Measurements from ENCODE around the gene RPN1.
"Not testable (repeated sequence)": the region's sequence is repeated elsewhere in the genome, so short reads cannot be mapped to it uniquely, and the experiment has no call there.

The RPN1 gene

DNA sequence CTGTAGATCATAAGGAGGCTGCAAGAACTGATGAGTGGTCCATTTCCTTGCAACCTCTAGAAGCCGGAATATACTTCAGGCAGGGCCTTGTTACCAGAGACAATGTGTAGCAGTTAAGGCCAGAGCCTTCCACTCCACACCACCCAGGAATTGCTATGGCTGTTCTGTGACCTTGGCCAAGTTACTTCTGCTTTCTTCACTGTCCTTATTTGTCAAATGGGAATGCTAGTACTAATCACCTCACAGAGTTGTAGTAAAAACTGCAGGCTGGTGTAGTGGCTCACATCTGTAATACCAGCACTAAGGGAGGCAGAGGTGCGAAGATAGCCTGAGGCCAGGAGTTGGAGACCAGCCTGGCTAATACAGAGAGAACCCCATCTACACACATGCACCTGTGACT is 28.7 kb upstream of the RPN1 start:
- Histone ChIP-seq H3K4me1 (ENCODE audit: control insufficient read depth, insufficient read depth, low read length) (no peaks in the 10 kb centered on the region), H3K9me3 (ENCODE audit: control insufficient read depth, low read length) (no peaks in the 10 kb centered on the region), H3K36me3 (ENCODE audit: control insufficient read depth, insufficient read depth, low read length, severe bottlenecking) (no peaks in the 10 kb centered on the region), H3K9ac (ENCODE audit: low read length) (no peak overlapping the region), H3K4me3 (ENCODE audit: low read length) (no peak overlapping the region), H3K27me3 (replicated peaks; ENCODE audit: control insufficient read depth, insufficient read depth, low read length) (no peaks in the 10 kb centered on the region)
- DNase-seq (ENCODE audit: low read depth) = no peak

GRCh38 chr3:128675802-128676201 is 25.2 kb upstream of the RPN1 start:
- DNase-seq (ENCODE audit: low read depth); H3K4me1 ChIP-seq (ENCODE audit: control insufficient read depth, insufficient read depth, low read length); H3K4me3 ChIP-seq (ENCODE audit: low read length); H3K36me3 ChIP-seq (ENCODE audit: control insufficient read depth, insufficient read depth, low read length, severe bottlenecking); H3K27me3 ChIP-seq (replicated peaks; ENCODE audit: control insufficient read depth, insufficient read depth, low read length); H3K9ac ChIP-seq (ENCODE audit: low read length); H3K9me3 ChIP-seq (ENCODE audit: control insufficient read depth, low read length): not testable (repeated sequence)

GRCh38 chr3:128674161-128674784 is 23.7 kb upstream of the RPN1 start:
- H3K9ac ChIP-seq (ENCODE audit: low read length) = no peak overlapping the region
- H3K4me1 ChIP-seq (ENCODE audit: control insufficient read depth, insufficient read depth, low read length) = no peaks in the 10 kb centered on the region
- H3K4me3 ChIP-seq (ENCODE audit: low read length) = no peak overlapping the region
- H3K9me3 ChIP-seq (ENCODE audit: control insufficient read depth, low read length) = no peaks in the 10 kb centered on the region
- no peaks in the 10 kb centered on the region for H3K27me3 ChIP-seq (replicated peaks; ENCODE audit: control insufficient read depth, insufficient read depth, low read length)
- no peak for DNase-seq (ENCODE audit: low read depth)
- H3K36me3 ChIP-seq (ENCODE audit: control insufficient read depth, insufficient read depth, low read length, severe bottlenecking) = no peaks in the 10 kb centered on the region

DNA sequence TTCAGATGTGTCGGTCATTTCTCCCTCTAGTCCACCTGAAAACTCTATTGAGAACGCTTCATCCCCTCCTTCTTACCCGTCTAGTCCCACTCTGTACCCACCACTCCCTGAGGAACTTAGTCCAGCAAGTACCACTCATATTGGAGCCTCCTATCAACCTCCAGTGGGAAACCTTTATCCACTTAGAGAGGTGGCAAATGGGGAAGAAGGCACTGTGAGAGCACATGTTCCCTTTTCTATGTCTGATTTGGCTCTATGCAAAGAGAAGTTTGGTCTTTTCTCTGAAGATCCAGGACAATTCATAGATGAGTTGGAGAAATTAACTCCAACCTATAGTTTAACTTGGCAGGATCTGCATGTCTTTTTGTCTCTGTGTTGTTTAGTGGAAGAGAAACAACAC is 17.0 kb upstream of the RPN1 start:
- Histone ChIP-seq H3K9me3 (ENCODE audit: control insufficient read depth, low read length) (no peaks in the 10 kb centered on the region), H3K4me3 (ENCODE audit: low read length) (no peak overlapping the region), H3K36me3 (ENCODE audit: control insufficient read depth, insufficient read depth, low read length, severe bottlenecking) (no peaks in the 10 kb centered on the region), H3K4me1 (ENCODE audit: control insufficient read depth, insufficient read depth, low read length) (no peaks in the 10 kb centered on the region), H3K27me3 (replicated peaks; ENCODE audit: control insufficient read depth, insufficient read depth, low read length) (peaks cover 5% of the 10 kb centered on the region), H3K9ac (ENCODE audit: low read length) (no peak overlapping the region)
- no peak for DNase-seq (ENCODE audit: low read depth)

DNA sequence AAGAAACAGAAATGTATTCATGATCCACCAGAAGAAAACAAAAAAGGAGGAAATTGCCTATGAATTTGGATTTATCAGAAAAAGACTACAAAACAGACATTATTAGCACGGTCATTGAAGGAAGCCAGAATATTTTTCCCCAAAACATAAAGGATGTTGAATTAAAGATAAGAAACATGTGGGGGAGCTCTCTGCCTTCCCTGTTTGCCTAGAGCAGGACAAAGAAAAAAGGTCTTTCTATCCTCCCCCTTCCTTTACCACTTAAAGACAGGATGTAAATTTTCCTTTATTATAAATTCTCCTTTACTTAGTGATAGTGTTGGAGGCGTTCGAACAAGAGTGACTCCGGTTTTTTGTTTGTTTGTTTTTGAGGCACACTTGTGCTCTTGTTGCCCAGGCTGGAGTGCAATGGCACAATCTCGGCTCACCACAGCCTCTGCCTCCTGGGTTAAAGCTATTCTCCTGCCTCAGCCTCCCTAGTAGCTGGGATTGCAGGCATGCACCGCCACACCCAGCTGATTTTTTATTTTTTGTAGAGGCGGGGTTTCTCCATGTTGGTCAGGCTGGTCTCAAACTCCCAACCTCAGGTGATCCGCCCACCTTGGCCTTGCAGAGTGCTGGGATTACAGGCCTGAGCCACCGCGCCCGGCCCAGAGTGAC is 14.9 kb upstream of the RPN1 start:
- Histone ChIP-seq H3K4me3 (ENCODE audit: low read length) (no peak overlapping the region), H3K36me3 (ENCODE audit: control insufficient read depth, insufficient read depth, low read length, severe bottlenecking) (no peaks in the 10 kb centered on the region), H3K27me3 (replicated peaks; ENCODE audit: control insufficient read depth, insufficient read depth, low read length) (peaks cover 5% of the 10 kb centered on the region), H3K4me1 (ENCODE audit: control insufficient read depth, insufficient read depth, low read length) (no peaks in the 10 kb centered on the region), H3K9me3 (ENCODE audit: control insufficient read depth, low read length) (peaks cover 4% of the 10 kb centered on the region), H3K9ac (ENCODE audit: low read length) (no peak overlapping the region)
- DNase-seq (ENCODE audit: low read depth) = no peak

GRCh38 chr3:128663151-128663550 is 12.5 kb upstream of the RPN1 start:
- H3K36me3 ChIP-seq (ENCODE audit: control insufficient read depth, insufficient read depth, low read length, severe bottlenecking) = no peaks in the 10 kb centered on the region
- H3K9me3 ChIP-seq (ENCODE audit: control insufficient read depth, low read length) = peaks cover 4% of the 10 kb centered on the region
- H3K4me1 ChIP-seq (ENCODE audit: control insufficient read depth, insufficient read depth, low read length) = no peaks in the 10 kb centered on the region
- no peak overlapping the region for H3K4me3 ChIP-seq (ENCODE audit: low read length)
- DNase-seq (ENCODE audit: low read depth) = no peak
- no peak overlapping the region for H3K9ac ChIP-seq (ENCODE audit: low read length)
- peaks cover 4% of the 10 kb centered on the region for H3K27me3 ChIP-seq (replicated peaks; ENCODE audit: control insufficient read depth, insufficient read depth, low read length)

GRCh38 chr3:128655531-128655930 is 4.9 kb upstream of the RPN1 start:
- Histone ChIP-seq H3K4me1 (ENCODE audit: control insufficient read depth, insufficient read depth, low read length) (no peaks in the 10 kb centered on the region), H3K9ac (ENCODE audit: low read length) (no peak overlapping the region), H3K4me3 (ENCODE audit: low read length) (no peak overlapping the region), H3K9me3 (ENCODE audit: control insufficient read depth, low read length) (no peaks in the 10 kb centered on the region), H3K36me3 (ENCODE audit: control insufficient read depth, insufficient read depth, low read length, severe bottlenecking) (no peaks in the 10 kb centered on the region), H3K27me3 (replicated peaks; ENCODE audit: control insufficient read depth, insufficient read depth, low read length) (no peaks in the 10 kb centered on the region)
- no peak for DNase-seq (ENCODE audit: low read depth)

GRCh38 chr3:128653993-128654805 is 3.6 kb upstream of the RPN1 start:
- H3K36me3 ChIP-seq (ENCODE audit: control insufficient read depth, insufficient read depth, low read length, severe bottlenecking); DNase-seq (ENCODE audit: low read depth); H3K27me3 ChIP-seq (replicated peaks; ENCODE audit: control insufficient read depth, insufficient read depth, low read length); H3K9me3 ChIP-seq (ENCODE audit: control insufficient read depth, low read length); H3K9ac ChIP-seq (ENCODE audit: low read length); H3K4me1 ChIP-seq (ENCODE audit: control insufficient read depth, insufficient read depth, low read length); H3K4me3 ChIP-seq (ENCODE audit: low read length): not testable (repeated sequence)

DNA sequence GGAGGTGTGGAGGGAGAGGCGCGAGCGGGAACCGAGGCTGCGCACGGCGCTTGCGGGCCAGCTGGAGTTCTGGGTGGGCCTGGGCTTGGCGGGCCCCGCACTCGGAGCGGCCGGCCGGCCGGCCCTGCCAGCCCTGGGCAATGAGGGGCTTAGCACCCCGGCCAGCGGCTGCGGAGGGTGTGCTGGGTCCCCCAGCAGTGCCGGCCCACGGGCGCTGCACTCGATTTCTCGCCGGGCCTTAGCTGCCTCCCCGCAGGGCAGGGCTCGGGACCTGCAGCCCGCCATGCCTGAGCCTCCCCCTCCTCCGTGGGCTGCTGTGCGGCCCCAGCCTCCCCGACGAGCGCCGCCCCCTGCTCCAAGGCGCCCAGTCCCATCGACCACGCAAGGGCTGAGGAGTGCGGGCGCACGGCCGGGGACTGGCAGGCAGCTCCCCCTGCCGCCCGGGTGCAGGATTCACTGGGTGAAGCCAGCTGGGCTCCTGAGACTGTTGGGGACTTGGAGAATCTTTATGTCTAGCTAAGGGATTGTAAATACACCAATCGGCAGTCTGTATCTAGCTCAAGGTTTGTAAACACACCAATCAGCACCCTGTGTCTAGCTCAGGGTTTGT is 2.9 kb upstream of the RPN1 start:
- H3K9me3 ChIP-seq (ENCODE audit: control insufficient read depth, low read length); H3K4me1 ChIP-seq (ENCODE audit: control insufficient read depth, insufficient read depth, low read length); H3K27me3 ChIP-seq (replicated peaks; ENCODE audit: control insufficient read depth, insufficient read depth, low read length); H3K36me3 ChIP-seq (ENCODE audit: control insufficient read depth, insufficient read depth, low read length, severe bottlenecking); H3K4me3 ChIP-seq (ENCODE audit: low read length); DNase-seq (ENCODE audit: low read depth); H3K9ac ChIP-seq (ENCODE audit: low read length): not testable (repeated sequence)

DNA sequence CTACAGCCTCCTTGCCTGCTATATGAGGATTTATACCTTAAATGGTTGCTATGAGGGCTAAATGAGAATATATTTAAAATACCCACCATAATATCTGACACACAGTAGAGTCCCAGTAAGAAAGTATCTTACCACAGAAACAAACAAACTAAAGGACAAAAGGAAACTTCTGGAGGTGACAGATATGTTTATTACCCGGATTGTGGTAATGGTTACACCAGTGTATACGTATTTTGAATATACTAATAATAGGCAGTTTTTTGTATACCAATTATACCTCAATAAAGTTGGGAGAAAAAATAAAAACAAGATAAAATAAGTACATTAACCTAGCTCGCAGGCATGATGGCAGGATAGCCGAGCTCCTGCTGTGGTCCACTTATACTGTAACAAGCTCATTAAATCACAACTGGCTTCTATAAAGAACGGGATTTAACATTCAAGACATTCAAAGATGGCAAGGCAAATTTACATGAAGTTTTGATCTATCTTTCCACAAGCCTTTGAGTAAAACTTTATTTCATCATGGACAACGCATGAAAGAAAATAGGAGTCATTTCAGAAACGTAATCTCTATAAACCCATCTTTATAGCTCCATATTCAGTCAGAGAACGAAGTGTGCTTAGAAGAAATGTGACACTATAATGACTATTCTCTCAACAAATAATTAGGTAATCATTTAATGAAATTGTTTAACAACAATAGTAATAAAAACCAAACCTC is 1.5 kb downstream of the RPN1 start:
- DNase-seq (ENCODE audit: low read depth) = peak; percentile 38
- no peaks in the 10 kb centered on the region for H3K9me3 ChIP-seq (ENCODE audit: control insufficient read depth, low read length)
- peaks cover 16% of the 10 kb centered on the region for H3K4me1 ChIP-seq (ENCODE audit: control insufficient read depth, insufficient read depth, low read length)
- no peaks in the 10 kb centered on the region for H3K27me3 ChIP-seq (replicated peaks; ENCODE audit: control insufficient read depth, insufficient read depth, low read length)
- peak overlapping the region; percentile 100 for H3K9ac ChIP-seq (ENCODE audit: low read length)
- H3K36me3 ChIP-seq (ENCODE audit: control insufficient read depth, insufficient read depth, low read length, severe bottlenecking) = peaks cover 9% of the 10 kb centered on the region
- peak overlapping the region; percentile 99 for H3K4me3 ChIP-seq (ENCODE audit: low read length)

DNA sequence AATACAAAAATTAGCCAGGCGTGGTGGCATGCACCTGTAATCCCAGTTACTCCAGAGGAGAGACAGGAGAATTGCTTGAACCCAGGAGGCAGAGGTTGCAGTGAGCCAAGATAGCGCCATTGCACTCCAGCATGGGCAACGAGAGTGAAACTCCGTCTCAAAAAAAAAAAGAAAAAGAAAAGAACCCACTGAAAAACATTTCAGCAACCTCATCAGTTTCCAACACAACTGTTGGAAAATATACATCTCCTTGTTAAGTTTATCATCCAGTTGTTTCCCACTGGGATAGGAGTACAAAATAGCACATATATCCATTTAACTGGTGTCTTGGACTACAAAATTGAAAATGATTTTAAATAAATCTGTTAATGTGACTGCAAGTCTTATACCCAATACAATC is 2.2 kb downstream of the RPN1 start:
- no peaks in the 10 kb centered on the region for H3K9me3 ChIP-seq (ENCODE audit: control insufficient read depth, low read length)
- no peaks in the 10 kb centered on the region for H3K27me3 ChIP-seq (replicated peaks; ENCODE audit: control insufficient read depth, insufficient read depth, low read length)
- peak overlapping the region; percentile 99 for H3K4me3 ChIP-seq (ENCODE audit: low read length)
- peaks cover 15% of the 10 kb centered on the region for H3K36me3 ChIP-seq (ENCODE audit: control insufficient read depth, insufficient read depth, low read length, severe bottlenecking)
- H3K9ac ChIP-seq (ENCODE audit: low read length) = peak overlapping the region; percentile 100
- DNase-seq (ENCODE audit: low read depth) = no peak
- peaks cover 16% of the 10 kb centered on the region for H3K4me1 ChIP-seq (ENCODE audit: control insufficient read depth, insufficient read depth, low read length)

Data from adipocyte (in vitro differentiated cells).